GM12873 (cell line): Measurements from ENCODE around the gene FXR2.
A peak's percentile ranks its signal among the peaks of the same experiment; 100 is the strongest.

ENCODE experiments used
- TF ChIP-seq, protein P1 (sequence below): IDR thresholded peaks from 2 replicates; pipeline ENCODE4 v1.5.1; 2012; ENCODE audit warnings: low read depth, mild to moderate bottlenecking, moderate library complexity, low read length, control low read depth; ENCODE audit not compliant: insufficient read depth; ENCODE audit errors: missing control alignments

The FXR2 gene

DNA sequence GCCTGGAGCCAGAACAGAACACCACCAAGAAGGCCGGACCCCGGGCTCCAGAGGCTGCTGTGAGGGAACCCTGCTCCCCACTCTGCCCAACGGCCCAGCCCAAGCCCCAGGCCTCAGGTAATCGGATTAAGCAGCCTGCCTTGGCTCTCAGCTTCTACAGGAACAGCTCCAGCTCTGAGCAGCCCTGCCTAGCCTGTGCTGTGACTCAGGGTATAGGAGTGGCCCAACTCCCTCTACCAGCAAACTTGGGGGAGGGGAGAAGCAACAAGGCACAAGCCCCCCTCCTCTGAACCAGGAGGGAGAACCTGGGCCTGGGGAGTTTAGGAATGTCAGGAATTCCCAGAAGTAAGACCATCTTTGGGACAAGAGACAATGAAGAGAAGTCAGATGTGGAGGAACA is 24.0 kb downstream of the FXR2 start:
- TF ChIP-seq, protein P1, sequence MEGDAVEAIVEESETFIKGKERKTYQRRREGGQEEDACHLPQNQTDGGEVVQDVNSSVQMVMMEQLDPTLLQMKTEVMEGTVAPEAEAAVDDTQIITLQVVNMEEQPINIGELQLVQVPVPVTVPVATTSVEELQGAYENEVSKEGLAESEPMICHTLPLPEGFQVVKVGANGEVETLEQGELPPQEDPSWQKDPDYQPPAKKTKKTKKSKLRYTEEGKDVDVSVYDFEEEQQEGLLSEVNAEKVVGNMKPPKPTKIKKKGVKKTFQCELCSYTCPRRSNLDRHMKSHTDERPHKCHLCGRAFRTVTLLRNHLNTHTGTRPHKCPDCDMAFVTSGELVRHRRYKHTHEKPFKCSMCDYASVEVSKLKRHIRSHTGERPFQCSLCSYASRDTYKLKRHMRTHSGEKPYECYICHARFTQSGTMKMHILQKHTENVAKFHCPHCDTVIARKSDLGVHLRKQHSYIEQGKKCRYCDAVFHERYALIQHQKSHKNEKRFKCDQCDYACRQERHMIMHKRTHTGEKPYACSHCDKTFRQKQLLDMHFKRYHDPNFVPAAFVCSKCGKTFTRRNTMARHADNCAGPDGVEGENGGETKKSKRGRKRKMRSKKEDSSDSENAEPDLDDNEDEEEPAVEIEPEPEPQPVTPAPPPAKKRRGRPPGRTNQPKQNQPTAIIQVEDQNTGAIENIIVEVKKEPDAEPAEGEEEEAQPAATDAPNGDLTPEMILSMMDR, result no peak

DNA sequence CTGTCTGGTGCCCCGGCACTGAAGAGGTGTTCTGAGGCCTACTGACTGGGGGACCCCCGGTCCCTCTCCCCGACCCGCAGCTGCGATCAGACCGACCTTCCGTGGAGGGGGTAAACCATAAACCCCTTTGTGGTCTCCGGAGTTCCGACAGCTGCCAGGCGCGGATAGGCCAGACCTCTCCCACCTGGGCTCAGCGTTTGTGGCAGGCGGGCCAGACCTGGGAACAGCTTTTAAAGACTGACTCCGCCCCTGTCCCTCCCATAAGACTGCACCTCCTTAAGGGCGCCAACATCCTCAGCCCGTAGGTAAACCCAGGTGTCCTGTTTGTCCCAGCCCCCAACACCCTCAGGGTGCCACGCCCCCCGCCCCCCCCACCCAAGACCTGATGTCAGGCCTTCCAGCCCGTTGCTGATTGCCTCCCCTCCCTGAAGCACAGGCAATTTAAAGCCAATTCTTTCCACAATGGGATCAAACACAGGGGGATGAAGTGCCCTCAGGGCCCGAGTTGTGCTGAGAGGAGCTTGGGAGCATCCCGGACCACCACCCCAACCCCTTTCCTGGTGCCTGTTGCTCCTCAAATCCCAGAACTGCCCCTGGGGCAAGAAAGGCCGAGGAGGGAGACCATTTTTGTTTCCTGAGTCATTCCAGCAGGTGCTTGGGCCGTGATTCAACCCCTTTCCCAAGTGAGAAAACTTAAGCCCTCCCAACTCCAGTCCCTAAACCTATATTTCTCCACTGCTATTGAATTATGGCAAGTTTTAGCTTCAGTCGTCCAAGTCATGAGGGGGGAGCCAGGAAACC is 24.6 kb downstream of the FXR2 start, which contains the start of gene SOX15:
Gene SOX15 (minus strand): TSS at position 204 of the 801 bp plus-strand sequence. CDS start 418 bp downstream, outside the sequence.
- TF ChIP-seq, protein P1, result no peak

DNA sequence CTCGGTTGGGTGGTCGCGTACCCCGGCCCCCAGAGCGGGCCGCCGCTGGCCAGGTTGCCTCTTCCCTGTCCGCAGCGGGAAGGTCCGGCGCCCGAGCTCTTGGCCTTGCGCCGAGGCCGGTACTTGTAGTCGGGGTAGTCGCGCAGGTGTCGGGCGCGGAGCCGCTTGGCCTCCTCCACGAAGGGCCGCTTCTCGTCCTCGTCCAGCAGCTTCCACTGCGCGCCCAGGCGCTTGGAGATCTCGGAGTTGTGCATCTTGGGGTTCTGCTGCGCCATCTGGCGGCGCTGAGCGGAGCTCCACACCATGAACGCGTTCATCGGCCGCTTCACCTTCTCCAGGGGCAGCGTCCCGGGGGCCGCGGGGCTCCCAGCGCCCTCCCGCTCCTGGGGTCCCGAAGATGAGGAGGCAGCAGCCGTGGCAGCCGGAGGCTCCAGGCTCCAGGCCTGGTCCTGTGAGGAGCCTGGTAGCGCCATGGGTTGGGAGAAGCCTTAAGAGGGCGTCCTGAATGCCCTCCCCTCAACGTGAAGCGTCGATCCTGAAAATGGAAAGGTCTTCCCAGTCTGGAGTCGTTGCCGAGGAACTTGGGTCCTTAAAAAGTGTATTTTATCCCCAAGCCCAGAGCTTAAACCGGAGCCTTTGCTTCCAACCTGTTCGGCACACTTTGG is 25.4 kb downstream of the FXR2 start:
- TF ChIP-seq, protein P1, result peak; percentile 89

DNA sequence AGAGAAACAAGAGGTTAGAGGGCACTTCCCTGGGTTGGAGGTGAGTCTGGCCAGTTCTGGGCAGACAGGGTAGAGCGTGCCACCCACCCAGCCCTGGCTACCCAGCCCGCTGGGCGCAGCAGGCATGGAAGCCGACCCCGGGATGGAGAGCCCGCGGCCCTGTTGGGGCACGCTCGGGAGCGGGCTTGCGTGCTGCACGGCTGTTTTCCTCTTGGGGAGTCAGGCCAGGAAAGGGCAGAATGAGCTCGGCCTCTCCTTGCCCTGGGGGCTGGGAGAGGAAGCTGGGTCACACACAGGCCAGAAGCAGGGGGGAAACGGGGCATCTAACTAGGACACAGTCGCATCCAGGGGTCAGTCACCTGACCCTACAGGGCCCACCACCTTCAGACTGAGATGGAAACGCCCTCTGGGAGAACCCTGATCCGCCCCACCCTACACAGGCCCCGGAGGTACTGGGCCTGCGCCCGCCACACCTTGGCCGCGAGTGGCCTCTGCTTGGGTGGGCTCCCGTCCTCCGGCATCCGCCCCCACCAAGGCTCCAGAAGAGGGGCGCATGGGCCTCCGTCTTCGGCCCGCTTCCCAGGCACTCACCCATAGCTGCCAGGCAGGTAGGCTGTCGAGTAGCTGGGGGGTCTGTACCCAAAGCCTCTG is 26.0 kb downstream of the FXR2 start:
- TF ChIP-seq, protein P1, result no peak

DNA sequence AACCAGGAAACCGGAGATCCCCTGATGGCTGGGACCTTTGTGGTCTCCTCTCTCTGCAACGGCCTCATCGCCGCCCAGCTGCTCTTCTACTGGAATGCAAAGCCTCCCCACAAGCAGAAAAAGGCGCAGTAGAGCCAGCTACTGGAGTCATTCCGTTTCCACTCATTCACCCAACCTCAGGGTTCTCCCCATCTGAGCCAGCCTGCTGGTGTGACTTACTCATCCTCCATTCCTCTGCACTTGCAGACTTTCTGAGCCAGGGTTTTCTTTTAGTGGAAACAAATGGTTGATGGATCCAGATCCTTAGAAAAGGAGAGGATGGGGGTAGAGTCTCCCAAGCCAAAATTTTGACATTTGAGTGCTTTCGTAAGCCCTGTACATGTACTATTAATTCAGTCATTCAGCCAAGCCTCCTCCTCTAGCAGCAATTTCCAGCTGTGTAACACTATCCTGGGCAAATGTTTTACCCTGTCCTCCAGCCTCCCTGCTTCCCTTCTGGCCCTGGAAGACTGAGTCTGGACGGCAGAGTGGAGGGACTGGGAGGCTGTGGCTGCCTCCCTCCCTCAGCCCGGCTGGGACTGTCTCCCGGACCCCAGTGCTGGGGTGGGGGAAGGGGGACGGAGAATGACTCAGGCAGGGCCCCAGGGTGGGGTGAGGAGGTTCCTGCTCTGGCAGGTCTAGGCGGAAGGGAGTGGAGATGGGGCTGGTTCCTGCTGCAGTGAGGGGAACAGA is 27.1 kb downstream of the FXR2 start:
- TF ChIP-seq, protein P1, result no peak

DNA sequence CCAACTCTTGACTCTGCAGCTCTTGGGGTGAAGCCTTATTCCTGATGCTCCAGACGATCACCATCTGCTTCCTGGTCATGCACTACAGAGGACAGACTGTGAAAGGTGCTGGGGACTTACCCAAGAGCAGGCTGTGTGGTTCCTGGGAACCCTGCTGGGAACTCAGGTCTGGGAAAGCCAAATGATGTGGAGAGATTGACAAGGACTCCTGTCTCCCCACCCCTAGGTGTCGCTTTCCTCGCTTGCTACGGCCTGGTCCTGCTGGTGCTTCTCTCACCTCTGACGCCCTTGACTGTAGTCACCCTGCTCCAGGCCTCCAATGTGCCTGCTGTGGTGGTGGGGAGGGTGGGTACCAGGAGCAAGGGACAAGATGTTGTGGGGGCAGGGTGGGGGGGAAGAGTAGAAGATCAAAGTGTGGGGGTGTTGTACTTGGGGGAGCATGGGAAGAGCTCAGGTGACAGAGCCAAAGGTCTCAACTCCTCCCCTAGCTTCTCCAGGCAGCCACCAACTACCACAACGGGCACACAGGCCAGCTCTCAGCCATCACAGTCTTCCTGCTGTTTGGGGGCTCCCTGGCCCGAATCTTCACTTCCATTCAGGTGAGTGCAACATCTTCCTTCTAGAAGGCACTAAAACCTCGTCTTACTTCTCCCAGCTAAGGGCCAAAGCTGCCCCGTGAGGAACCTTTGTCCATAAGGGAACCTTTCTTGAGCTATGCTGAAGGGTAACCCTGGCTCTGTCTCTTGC is 27.9 kb downstream of the FXR2 start:
- TF ChIP-seq, protein P1, result no peak
